Measurements from ENCODE around the gene PTK6.

PTK6 gene

GRCh38 chr20:63566395-63567135, 29.4 kb upstream of the PTK6 start:
- Mint-ChIP-seq H3K27ac (no peak overlapping the region), H3K4me3 (no peak overlapping the region), H3K36me3 (ENCODE audit: low read depth) (no peaks in the 10 kb centered on the region), H3K4me1 (no peaks in the 10 kb centered on the region), H3K27me3 (ENCODE audit: low read depth) (no peaks in the 10 kb centered on the region), H3K9me3 (no peaks in the 10 kb centered on the region)
- no peak for TF ChIP-seq CTCF (IDR thresholded peaks at IDR 0.05; ENCODE audit: unreplicated experiment in 3 of 3)

GRCh38 chr20:63565699-63566335, 28.6 kb upstream of the PTK6 start:
- Mint-ChIP-seq H3K27me3 (ENCODE audit: low read depth) (no peaks in the 10 kb centered on the region), H3K9me3 (no peaks in the 10 kb centered on the region), H3K27ac (no peak overlapping the region), H3K4me1 (no peaks in the 10 kb centered on the region), H3K4me3 (no peak overlapping the region), H3K36me3 (ENCODE audit: low read depth) (no peaks in the 10 kb centered on the region)
- TF ChIP-seq CTCF (IDR thresholded peaks at IDR 0.05; ENCODE audit: unreplicated experiment in 3 of 3) = no peak

- H3K9me3 Mint-ChIP-seq = no peaks in the 10 kb centered on the region
- no peak for TF ChIP-seq CTCF (IDR thresholded peaks at IDR 0.05; ENCODE audit: unreplicated experiment in 3 of 3)
- H3K27ac Mint-ChIP-seq = no peak overlapping the region
- H3K36me3 Mint-ChIP-seq (ENCODE audit: low read depth) = peaks cover 3% of the 10 kb centered on the region
- no peak overlapping the region for H3K4me3 Mint-ChIP-seq
- H3K27me3 Mint-ChIP-seq (ENCODE audit: low read depth) = no peaks in the 10 kb centered on the region
- H3K4me1 Mint-ChIP-seq = no peaks in the 10 kb centered on the region
These were observed 28.0 kb upstream of the PTK6 start for GRCh38 chr20:63565021-63565698.

- Mint-ChIP-seq H3K9me3 (no peaks in the 10 kb centered on the region), H3K4me3 (no peak overlapping the region), H3K27ac (no peak overlapping the region), H3K36me3 (ENCODE audit: low read depth) (peaks cover 3% of the 10 kb centered on the region), H3K4me1 (no peaks in the 10 kb centered on the region), H3K27me3 (ENCODE audit: low read depth) (no peaks in the 10 kb centered on the region)
- no peak for TF ChIP-seq CTCF (IDR thresholded peaks at IDR 0.05; ENCODE audit: unreplicated experiment in 3 of 3)
These were observed 27.0 kb upstream of the PTK6 start for GRCh38 chr20:63564036-63564810.

- H3K9me3 Mint-ChIP-seq = no peaks in the 10 kb centered on the region
- peaks cover 3% of the 10 kb centered on the region for H3K36me3 Mint-ChIP-seq (ENCODE audit: low read depth)
- no peak for TF ChIP-seq CTCF (IDR thresholded peaks at IDR 0.05; ENCODE audit: unreplicated experiment in 3 of 3)
- H3K4me1 Mint-ChIP-seq = no peaks in the 10 kb centered on the region
- H3K27ac Mint-ChIP-seq = no peak overlapping the region
- H3K4me3 Mint-ChIP-seq = no peak overlapping the region
- no peaks in the 10 kb centered on the region for H3K27me3 Mint-ChIP-seq (ENCODE audit: low read depth)
These were observed 26.2 kb upstream of the PTK6 start for GRCh38 chr20:63563225-63563935.

All from nephron (organoid).